ENCODE measurements around the gene KISS1.

Gene KISS1

DNA sequence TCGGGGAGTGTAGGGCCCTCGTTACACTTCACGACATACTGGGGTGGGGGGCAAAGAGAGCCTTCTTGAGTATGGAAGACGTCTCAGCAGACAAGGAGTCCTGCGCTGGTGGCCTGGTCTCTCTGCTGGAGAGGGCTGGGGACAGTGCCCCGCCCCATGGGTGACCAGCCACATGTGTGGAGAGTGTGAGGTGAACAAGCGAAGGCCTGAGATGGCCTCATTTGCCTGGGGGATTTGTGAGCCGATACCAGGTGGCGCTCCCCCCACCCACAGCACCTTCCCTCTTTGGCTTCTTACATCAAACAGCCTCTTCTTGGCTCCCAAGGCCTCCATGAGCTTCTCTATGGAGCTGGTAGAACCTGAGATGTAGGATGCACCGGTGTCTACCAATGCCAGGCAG lies 40.4 kb downstream of the KISS1 start:
- no peak for DNase-seq (ENCODE audit: low read depth in 2 of 2)

DNA sequence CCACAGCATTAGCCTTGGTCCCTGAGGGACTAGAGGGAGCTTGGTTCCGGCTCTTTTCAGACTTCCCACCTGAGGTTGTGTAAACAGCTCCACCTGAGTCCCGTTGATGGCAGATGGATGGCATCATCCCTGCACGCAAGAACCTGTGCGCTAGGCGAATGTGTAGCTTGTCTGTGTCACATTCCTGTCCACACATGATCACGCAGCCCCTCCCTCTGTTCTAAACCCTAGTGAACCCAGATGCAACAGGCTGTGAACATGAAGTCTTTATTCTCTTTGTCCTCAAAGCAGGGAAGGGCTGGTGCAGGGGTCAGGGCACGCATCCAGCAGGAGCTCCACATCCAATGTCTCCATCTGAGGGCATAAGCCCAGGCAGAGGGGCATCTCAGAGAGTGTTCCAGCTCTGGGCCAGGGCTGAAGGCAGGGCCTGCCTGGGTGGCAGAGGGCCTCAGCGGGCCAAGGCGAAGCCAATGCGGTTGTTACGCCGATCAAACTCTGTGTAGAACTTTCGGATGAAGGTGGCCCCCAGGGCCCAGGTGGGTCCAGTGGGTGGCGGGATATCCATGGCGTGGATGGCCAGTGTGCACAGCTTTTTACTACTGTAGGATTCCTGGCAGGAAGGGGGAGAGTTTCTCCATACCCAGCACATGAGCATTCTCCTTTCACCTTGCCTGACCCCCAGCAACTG lies 41.6 kb downstream of the KISS1 start:
- DNase-seq (ENCODE audit: low read depth in 2 of 2): no peak

DNA sequence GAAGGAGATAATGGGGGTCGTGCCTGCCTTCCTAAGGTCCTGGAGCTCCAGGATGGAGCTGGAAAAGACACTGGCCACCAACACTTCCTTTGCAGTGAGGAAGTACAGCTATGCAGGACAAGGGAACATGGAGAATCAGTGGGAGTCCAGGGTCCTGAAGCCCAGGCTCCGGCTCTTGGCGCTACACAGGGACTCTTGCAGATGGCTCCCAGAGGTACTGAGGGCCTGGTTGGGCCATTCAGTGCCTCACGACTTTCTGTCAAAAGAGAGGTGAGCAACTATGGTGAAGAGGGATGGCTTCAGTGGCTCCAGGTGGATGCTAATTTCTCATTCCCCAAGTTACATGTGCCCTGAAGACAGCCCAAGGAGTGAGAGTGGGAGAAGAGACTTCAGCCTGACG lies 42.6 kb downstream of the KISS1 start:
- no peak for DNase-seq (ENCODE audit: low read depth in 2 of 2)

DNA sequence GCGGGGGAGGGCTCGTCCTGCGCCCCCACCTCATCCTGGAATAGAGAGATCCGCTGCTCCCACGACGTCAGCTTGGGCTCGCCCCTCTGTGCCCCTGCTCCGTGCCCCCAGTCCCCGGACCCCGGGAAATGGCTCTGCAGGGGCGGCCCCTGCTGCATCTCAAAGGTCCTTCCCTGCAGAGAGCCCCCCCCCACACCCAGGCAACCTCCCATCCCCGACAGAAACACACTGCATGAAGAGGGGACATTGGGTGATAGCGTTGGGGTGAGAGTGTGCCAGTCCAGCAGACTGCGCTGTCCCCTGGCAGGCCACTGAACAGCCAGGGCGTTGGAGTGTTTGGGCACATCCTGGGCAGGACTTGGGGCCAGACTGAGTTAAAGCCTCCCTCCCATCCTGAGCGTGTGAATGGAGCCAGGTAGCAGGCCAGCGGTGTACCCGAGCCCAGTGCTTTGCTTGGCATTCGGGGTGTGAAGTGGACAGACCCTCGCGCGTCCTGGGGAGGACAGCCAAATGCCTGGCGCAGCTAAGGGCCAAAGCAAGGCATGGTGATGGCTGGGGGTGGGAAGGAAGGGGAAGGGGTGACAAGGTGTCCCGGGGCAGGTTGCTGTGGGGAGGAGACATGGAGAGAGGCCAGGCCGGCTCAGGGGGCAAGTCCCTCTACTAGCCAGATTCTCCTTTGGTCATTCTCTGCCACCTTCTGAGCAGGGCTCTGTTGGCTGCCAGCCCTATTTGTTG lies 43.8 kb downstream of the KISS1 start:
- DNase-seq (ENCODE audit: low read depth in 2 of 2): no peak

DNA sequence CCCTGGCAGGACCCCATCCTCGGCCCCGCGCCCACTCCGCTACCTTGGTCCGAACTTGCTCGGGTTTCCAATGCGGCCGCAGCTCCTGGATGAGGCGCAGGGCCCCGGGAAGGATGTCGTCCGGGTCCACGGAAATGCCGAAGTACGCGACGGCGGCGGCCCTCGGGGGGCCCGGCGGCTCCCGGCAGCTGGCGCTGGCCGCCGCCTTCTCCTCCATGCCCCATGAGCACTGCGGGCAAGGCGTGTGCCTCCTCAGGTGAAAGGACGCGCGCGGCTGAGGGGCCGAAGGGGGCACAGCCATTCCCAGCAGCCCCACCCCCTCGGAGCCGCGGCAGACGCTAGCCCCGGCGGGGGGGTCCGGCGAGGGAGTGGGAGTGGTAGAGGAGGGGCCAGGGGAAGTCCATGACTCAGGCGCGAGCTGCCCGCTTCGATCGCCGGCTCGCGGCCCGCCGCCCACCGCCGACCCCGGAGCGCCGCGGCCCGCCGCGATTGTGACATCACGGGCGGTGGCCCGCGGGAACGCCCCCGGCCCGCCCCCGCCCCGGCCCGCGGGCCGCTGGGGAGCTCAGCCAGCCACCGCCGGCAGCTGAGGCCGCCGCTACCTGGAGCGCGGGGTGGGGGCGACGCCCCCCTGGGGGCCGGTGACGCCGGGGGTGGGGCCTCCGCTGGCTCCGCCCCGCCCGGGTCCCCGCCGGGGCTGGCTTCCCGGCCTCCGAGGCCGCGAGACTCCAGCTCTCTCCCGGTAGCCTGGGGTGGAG lies 44.6 kb downstream of the KISS1 start, which contains the start of gene ETNK2:
TSS of gene ETNK2 (minus strand) at position 493 of the 758 bp plus-strand sequence. CDS start at position 301, 192 bp downstream.
- DNase-seq (ENCODE audit: low read depth in 2 of 2): peak; percentile 21 to 27

DNA sequence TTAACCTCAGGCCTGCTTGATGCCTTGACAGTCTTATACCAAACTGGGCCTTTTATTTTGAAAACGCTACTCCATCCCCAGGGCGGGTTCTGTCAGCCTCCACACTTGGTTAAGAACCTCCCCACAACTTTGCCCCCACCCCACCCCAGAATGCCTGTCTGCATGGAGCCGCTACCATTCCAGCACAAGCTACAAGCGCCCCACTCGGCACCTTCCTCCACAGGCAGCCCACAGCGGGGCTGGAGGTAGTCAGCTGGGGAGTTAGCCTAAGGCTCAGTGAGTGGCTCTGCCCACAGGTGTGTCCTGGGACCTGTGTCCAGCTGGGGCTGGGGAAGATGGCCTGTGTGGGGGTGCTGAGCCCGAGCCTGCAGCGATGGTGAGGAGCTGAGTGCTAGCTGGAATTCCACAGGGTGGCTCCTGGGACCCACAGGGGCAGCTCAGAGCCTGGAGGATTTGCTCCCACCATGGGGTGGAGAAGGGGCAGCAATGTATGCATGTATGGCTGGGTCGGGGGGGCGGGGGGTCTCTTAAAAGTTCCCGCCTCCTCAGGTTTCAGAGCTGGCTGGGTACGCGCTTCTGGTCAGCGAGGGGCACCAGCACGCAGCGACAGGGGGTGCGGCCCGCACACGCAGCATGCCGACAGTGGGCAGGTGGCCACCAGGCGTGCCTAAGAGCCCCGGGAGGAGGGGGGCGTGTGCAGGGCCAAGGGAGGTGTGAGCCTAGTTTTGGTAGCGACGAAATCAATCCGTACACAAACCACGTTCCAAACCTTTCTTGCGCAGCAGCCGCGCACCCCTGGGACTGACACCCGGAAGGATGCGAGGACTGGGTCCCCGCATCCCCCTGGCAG lies 45.4 kb downstream of the KISS1 start:
- no peak for DNase-seq (ENCODE audit: low read depth in 2 of 2)

DNA sequence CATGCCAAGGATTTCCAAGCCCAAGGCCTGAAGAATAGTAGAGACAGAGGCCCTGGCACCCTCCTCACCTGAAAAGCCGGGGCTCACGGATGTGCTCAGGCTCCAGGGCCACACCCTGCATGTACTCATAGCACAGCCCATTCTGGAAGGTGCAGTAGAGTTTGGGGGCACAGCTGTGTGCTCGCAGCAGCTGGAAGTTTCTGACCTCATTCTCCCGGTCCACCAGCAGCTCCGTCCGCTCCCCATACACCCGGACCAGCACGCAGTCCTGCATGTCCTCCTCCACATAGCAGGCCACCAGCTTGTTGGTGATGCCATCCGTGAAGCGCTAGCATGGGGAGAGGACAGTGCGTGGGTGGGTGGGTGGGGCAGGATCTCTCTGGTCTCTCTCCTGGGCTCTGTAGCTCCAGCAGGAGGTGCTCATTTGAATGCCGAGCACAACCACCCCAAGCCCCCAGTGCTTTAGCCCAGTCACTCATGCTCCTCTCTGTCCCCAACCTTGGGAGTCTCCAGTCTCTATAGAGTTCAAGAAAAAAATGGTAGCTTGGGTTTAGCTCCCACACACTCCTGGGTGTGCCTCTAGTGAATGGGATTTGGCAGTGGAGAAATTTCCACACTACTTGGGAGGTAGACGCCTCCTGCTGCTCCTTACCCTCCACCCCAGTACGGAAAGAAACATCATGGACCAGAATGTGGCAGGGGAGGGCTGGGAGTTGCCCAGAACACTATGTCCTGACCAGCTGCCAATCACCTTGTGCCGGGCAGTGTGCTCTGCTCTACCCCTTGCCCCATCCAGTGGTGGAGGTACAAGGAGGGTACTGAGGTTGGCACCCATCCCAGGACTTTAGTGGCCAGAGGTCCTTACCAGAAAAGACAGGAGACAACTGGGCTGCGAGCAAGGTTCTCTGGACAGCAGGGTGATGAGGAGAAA lies 46.4 kb downstream of the KISS1 start:
- no peak for DNase-seq (ENCODE audit: low read depth in 2 of 2)

DNA sequence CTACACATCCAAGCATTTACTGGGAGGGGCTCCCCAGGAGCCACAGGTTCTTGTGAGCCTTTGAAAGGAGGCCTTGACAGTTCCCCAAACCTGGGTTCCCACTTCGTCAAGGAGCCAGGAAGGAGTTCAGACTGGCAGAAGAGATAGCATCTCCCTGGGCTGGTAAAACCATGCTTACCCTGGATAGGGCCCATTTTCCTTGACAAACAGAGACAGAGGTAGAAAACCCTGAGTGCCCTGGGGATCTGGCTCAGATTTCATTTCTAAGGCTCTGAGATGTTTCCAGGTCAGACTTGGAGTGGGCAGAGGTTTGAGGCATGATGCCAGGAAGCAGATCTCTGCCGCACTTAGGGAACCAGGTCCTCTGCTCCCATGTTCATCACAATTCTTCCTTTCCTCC lies 47.2 kb downstream of the KISS1 start:
- DNase-seq (ENCODE audit: low read depth in 2 of 2): no peak

DNA sequence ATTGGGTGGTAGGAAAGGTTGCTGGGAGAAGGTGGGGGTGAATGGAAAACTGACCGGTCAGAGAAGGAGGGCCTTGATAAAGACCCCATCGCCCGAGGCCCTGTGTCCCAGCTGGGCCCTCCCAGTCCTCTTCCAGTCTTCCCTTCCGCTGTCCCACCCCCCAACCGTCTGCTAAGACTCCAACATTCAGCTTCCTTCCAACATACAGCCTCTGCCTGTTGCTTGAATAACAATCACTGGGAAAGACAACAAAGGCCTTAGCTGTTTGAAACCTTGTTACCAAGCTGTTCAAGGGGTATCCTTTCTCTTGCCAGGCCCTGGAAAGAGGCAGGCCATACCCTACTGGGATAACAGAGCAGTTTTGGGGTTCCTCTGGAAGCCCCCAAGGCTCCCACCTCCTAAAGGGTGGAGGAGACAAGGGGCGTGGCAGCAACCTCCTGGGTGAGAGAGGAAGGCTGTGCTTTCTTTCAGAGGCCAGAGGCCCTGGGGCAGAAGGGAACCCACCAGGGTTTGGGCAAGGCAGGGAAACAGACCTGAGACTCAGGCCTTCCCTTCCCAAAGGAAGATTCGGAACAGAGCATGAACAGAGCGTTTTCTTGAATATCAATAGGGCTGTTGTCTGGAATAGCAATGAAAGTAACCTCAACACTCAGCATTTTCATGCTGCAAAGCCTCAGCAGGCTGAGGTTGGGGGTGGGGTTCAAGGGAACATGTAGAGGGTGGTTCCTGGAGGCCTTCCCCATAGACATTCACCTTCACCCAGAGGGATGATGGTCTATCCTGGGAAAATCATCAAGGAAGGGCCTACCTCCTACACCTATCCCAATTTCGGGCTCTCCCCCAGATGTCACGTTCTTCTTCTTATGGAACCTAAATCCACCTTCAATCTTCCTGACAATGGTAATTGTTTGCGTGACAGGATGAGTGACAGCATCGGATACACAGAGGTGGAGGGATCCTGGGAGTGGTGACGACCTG lies 48.6 kb downstream of the KISS1 start:
- no peak for DNase-seq (ENCODE audit: low read depth in 2 of 2)

DNA sequence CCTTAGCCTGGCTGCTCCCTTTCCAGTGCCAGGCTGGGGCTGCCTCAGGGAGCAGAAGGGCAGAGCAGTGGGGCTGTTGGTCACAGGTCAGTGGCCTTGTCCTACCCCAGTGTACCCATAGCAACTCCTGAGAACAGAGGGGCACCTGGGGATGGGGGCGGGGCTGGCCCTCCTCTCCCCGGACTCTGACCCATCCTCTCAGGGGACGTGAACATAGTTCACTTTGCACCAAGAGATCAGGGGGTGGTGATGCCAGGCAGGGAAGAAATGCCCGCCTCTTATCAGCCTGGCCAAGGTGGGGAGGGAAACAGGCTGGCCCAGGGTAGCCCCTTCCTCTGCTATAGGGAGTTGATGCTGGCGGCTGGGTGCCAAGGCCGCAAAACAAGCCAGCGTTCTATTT lies 49.3 kb downstream of the KISS1 start:
- DNase-seq (ENCODE audit: low read depth in 2 of 2): no peak

DNA sequence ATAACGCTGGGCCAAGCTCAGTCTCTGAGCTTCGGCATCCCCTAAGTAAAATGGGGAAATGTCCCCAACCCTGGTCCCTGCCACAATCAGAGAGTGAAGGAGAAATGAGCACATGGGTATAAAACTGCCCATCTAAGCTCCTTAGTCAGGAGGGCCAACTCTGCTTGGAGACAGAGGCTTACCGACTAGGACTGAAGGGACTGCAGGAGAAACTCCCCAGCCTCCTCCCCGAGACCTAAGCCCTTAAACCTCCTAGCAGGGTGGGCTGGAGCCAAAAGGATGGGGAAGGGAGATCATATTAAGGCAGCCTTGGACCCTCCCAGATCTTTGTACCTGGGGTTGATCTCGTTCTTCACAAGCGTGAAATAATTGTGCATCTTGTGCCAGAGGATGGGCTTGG lies 50.0 kb downstream of the KISS1 start:
- no peak for DNase-seq (ENCODE audit: low read depth in 2 of 2)

DNA sequence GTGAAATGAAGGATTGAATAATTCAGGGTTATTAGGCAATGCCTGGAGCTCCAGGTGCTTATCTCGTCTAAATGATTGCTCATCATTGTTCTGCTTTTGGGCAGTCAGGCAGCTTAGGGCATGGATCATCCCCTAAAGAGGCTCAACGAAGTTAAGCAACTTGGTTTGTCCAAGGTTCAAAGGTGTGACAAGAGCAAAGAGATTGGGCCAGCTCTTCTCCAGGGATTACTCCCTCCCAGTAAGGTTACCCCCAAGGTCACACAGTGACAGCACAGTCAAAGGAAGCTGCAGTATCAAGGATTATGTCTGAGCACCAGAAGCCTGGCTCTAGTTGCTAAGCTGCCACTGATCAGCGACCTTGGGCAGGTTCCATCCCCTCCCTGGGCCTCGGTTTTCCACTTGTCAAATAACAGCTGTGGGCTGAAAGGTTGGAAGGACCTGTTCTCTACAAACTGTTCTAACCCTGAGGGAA lies 51.2 kb downstream of the KISS1 start:
- DNase-seq (ENCODE audit: low read depth in 2 of 2): no peak

DNA sequence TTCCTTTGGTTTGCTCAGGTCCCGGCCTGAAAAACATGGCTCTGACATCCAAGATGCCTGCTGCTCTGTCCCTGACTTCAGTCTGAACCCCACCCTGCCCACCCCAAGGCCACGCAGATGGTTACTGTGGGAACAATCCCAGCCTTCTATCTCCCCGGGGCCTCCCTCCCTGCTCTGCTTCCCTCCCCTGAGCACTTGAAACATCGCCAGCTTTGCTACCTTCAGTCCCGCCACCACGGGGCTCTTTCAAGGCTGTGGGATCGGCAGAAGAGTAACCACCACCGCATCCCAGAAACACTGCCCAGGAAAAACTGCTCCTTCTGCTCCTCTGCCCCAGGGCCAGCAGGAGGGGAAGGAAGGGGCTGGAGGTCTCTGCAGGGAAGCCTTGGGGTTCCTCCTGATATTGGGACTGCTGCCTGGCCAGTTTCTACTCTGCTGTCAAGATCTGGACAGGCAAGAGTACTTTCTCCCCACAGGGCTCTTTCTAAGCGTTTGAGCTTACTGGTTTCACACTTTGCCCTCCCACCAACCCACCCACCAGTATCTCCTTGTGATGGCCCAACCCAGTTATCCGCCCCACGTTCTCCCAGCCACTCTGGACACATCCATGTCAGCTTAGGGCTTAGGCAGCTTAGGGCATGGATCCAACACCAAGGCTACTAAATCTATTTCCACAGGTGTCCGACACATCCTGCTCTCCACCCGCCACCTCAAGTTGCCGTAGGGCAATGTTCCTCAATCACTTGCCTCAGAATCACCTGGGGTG lies 52.8 kb downstream of the KISS1 start:
- DNase-seq (ENCODE audit: low read depth in 2 of 2): no peak

DNA sequence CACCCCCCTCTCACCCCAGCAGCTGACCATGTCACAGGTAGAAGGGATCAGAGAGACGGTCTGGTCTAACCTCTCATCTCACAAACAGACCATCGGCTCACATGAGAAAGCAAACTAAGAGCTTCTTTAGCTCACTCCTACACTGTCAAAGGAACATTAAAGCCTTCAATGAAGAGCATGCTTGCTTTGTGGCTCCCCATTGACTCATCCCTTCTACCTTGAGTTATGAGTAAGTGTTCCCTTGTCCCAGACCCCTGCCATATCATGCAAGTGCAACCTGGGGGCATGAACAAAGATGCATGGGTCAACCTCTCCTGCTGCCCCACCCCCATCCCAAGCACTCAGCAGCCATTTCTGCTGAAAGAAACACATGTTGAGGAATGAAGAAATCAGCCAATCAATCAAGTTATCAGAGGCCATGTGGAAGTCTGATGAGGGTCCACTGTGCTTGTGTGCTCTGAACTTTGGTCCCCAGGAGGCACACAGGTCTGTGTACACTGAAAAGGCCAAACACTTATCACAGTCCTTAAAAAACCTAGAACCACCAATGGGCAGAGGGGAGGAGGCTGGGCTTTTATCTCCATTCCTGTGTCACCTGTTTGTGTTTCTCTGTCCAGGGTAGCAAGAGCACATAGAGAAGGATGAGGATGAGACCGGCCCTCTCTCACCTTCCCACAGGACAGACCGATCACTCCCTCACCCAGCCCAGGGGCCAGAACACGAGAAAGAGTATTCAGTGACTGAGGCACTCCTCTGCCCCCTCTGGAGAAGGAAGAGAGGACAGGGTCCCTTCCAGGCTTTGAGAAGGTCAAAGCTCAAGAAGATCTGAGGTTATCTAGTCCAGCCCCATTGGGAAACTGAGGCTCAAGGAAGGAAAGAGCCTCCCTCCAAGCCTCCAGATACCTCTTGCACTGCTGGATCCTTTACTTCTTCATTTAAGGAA lies 54.0 kb downstream of the KISS1 start:
- DNase-seq (ENCODE audit: low read depth in 2 of 2): no peak

DNA sequence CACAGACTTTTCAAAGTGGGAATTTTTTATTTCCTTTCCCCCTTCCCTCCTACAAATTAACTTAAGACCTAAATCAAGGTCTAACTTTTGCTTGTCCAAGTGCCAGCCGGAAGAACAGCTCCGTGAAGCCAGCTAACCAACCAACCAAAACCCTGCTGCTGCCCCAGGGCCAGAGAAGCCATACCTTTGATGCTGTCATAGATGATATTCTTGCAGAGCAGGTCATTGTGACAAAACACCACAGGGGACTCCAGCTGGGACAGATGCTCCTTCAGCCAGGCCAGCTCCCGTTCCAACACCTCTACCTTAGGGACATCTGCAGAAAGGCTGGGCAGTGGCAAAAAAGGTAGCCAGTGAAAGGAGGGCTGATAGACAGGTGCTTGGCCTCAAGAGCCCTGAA lies 55.2 kb downstream of the KISS1 start:
- DNase-seq (ENCODE audit: low read depth in 2 of 2): no peak
